Stimulated activated CD8-positive, alpha-beta memory T cell treated with anti-CD3 and anti-CD28 coated beads, Interleukin-12 subunit alpha, Interleukin-12 subunit beta, amount 100 ng/mL, for 24 hours (primary cell): ENCODE results near the gene HYOU1.
"Not testable (repeated sequence)": the region's sequence is repeated elsewhere in the genome, so short reads cannot be mapped to it uniquely, and the experiment has no call there.

ENCODE experiments used
- DNase-seq: peaks from one replicate; pipeline ENCODE4 v3.0.0-alpha.2; 2020; ENCODE audit errors: extremely low read depth

Gene HYOU1

GRCh38 chr11:119085437-119085847, 28.4 kb upstream of the HYOU1 start:
- DNase-seq, result no peak

GRCh38 chr11:119084663-119085436, 27.8 kb upstream of the HYOU1 start, which contains the start of gene HMBS:
TSS of gene HMBS (plus strand) at chr11:119084881. CDS start at chr11:119085034, 153 bp downstream.
- DNase-seq, result peak; percentile 85

- DNase-seq, result no peak
Measured at GRCh38 chr11:119081682-119082260, 24.8 kb upstream of the HYOU1 start.

- no peak for DNase-seq
Measured at GRCh38 chr11:119078675-119079420, 21.8 kb upstream of the HYOU1 start.

DNA sequence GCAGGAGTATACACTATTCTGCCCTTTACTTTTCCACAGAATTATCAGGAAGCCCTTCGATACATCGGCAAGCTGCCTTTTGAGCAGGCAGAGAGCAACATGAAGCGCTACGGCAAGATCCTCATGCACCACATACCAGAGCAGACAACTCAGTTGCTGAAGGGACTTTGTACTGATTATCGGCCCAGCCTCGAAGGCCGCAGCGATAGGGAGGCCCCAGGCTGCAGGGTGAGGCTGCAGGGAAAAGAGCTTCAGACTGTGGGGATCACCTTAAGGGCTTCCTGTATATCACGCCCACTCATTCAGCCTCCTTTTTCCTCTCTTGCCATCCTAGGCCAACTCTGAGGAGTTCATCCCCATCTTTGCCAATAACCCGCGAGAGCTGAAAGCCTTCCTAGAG, 20.8 kb upstream of the HYOU1 start:
- DNase-seq, result no peak

DNA sequence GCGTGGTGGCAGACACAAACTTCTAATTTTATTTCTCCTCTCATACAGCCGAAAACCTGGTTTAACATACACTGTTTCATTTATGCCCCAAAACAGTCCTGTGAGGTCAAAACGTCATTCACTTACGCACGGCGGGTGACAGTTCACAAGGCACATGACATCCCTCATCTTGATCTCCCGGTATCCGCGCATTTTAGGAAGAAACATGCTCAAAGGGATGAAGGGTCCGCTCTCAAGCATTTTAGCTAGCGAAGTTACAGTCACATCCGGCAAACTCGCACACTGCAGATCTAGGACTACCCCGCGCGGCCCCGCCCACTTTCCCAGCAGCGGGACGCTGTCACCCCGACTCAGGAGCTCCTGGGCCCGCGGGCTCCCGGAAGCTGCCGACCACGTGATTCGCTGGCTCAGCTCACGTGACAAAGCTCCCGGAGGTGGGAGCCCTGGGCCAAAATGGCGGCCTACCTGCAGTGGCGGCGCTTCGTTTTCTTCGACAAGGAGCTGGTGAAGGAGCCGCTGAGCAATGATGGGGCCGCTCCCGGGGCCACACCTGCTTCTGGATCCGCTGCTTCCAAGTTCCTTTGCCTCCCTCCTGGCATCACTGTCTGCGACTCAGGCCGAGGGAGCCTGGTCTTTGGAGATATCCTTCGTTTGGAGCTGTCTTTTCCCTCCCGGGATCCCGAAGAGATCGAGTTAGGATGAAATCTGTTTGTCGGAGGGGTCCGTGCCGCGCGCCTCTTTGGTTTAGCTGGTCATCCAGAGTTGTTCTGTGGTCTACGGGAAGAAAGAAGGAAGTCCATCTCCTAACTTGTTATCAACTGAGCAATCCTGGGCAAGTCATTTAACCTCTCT, 10.6 kb upstream of the HYOU1 start, which contains the start of gene VPS11:
Gene VPS11 (plus strand): TSS at position 448 of the 852 bp plus-strand sequence. CDS start 6 bp downstream, at position 454.
- peak; percentile 97 for DNase-seq

DNA sequence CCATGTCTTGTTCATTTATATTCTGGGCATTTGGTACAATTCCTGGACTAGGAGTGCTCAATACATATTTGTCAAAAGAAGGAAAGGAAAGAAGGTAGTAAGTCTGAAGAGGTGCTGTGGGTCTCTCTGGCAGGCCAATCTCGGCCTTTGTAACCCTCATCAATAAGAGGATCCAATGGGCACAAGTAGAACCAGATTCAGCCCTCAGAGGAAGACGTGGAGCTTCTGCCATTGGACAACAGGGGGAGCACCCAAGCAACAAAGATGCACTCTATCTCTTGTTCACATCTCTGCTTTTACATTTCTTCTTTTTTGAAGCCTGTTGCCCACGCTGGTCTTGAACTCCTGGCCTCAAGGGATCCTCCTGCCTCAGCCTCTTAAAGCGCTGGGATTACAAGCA, 8.4 kb upstream of the HYOU1 start:
- no peak for DNase-seq

DNA sequence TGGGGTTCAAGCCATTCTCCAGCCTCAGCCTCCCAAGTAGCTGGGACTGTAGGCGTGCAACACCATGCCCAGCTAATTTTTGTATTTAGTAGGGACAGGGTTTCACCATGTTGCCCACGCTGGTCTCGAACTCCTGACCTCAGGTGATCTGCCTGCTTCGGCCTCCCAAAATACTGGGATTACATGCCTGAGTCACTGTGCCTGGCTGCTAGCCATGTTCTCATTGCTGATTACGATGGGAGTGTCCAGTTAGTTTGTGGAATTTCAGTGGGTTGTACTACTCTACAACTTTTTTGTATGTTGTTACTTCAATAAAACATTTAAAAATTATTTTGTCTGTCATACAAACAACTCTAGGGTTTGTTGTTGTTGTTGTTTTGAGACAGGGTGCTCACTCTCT, 5.8 kb upstream of the HYOU1 start:
- no peak for DNase-seq

DNA sequence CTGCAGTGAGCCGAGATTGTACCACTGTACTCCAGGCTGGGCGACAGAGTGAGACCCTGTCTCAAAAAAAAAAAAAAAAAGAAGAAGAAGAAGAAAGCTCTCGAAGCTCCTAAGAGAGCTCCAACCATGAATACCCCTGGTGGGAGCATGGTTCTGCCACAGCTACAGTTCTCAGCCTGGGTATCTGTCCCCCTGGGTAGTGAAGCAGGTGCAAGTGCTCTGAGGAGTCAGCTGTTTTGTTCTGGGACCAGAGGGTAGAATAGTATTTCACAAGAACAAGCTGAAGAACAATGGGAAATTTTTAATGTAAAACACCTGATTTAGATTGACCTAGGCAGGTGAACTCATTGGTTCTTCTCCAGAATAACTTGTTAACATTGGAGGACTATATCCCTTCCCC, 4.3 kb upstream of the HYOU1 start:
- no peak for DNase-seq

- not testable (repeated sequence) for DNase-seq
Measured at GRCh38 chr11:119059128-119059527, 2.1 kb upstream of the HYOU1 start.

GRCh38 chr11:119056421-119056999, 495 bp downstream of the HYOU1 start:
- DNase-seq, result no peak

DNA sequence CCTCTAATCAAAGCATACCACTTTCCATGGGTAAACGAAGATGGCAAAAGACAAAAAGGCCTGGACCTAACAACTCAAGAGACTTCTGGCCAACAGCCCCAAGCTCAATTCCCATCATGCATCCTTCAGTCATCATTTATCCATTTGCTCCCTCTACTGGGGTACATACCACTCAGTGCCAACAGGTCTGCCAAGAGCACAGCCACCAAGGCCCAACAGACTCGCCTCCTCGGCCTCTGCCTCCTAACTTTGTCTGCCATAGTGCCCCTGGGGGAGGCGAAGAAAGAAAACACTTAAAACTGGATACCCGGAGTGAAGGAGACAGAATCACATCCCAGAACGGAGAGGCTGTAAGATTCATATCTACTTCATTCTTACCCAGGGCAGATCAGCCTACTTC, 1.1 kb downstream of the HYOU1 start:
- no peak for DNase-seq

GRCh38 chr11:119054418-119054817, 2.6 kb downstream of the HYOU1 start:
- no peak for DNase-seq

GRCh38 chr11:119052163-119052814, 4.7 kb downstream of the HYOU1 start:
- no peak for DNase-seq

- no peak for DNase-seq
Measured at GRCh38 chr11:119051440-119052162, 5.4 kb downstream of the HYOU1 start.

GRCh38 chr11:119049081-119049480, 7.9 kb downstream of the HYOU1 start:
- DNase-seq, result no peak

GRCh38 chr11:119048644-119049043, 8.4 kb downstream of the HYOU1 start:
- no peak for DNase-seq

DNA sequence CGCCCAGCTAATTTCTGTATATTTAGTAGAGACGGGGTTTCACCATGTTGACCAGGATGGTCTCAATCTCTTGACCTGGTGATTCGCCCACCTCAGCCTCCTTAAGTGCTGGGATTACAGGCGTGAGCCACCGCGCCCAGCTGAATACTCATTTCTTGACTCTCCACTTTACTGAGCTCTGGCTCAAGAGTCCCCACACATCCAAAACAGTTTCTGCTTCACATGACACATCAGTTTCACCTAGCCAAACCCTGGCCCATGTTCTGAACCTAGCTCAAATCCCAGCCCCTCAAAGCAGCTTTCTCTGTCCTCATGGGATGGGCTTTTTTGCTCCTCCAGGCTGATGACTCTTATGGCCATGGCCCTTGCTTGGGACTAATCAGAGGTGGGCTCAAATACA, 9.8 kb downstream of the HYOU1 start:
- no peak for DNase-seq

DNA sequence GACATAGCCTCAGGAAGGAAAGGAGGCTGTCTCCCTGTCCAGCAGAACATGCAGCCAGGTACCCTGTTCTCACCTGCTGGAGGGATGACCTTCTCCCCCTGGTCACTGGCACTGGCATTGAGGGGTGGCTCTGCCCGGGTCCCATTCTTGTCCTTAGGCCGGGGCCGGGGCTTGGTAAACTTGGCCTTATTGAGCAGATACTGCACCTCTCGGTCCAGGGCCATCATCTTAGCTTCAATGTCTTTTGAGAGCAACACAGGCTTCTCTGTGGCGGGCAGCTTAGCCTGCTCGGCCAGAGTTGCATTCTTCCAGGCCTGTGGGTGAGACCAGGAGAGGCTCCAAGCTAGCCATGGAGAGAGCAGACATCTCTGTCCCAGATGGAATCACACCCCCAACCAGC, 10.5 kb downstream of the HYOU1 start:
- DNase-seq, result no peak

DNA sequence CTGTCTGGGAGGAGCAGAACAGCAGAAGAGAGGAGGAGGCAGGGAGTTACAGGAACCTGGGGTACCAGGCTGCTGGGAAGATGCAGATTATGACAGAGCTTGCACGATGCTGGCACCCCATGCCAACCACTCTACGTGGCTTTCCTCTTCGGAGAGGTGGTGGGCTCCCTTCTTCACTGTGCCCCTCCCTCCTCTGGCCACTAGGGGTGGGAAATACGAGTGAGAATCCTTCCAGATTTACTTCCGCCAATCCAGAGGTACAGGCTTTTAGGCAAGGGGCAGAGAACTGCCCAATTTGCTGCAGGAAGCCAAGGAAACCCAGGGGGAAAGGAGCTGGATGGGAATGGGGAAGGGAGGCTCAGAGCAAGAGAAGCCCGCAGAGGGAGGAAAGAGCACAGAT, 12.3 kb downstream of the HYOU1 start:
- no peak for DNase-seq
